GM19023 (cell line): Measurements from ENCODE around the gene FGF19.

ENCODE experiments used
- ATAC-seq: cut with Tn5 transposase; IDR thresholded peaks from one replicate; pipeline ENCODE4 v1.9.1; 2021; ENCODE audit warnings: mild to moderate bottlenecking, moderate library complexity; ENCODE audit not compliant: unreplicated experiment

FGF19 gene, protein sequence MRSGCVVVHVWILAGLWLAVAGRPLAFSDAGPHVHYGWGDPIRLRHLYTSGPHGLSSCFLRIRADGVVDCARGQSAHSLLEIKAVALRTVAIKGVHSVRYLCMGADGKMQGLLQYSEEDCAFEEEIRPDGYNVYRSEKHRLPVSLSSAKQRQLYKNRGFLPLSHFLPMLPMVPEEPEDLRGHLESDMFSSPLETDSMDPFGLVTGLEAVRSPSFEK

DNA sequence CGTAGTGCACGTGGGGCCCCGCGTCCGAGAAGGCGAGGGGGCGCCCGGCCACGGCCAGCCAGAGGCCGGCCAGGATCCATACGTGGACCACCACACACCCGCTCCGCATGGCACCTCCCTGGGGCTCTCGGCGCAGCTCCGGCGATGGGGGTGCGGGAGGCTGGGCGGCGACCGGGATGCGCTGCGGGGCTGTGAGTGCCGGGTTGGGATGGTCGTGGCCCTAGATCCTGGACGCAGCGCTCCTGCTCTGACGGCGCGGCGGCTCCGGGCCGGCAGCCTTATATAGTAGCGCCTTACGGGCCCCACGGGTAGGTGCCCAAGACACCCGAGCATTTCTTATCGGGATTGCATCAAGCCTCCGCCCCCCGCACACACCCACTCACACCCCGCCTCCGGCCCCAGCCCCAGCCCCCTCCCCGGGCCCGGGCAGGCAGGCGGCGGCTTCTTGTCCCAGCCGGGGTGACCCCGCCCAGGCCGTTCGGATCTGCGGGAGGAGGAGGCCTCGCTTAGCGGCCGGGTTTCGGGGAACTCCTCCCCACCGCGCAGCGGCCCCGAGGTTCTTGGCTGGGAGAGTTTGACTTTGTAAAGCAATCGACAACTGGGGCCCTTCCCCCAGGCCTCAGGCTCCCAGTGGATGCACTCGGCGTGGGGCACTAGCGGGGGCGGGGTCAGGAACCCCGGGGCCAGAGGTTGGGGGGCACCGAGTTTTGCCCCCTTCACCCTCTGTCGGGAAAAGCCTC, at the start of gene FGF19:
Gene FGF19 (minus strand): TSS at position 255 of the 740 bp plus-strand sequence. CDS start 146 bp downstream, at position 109.
- no peak for ATAC-seq

DNA sequence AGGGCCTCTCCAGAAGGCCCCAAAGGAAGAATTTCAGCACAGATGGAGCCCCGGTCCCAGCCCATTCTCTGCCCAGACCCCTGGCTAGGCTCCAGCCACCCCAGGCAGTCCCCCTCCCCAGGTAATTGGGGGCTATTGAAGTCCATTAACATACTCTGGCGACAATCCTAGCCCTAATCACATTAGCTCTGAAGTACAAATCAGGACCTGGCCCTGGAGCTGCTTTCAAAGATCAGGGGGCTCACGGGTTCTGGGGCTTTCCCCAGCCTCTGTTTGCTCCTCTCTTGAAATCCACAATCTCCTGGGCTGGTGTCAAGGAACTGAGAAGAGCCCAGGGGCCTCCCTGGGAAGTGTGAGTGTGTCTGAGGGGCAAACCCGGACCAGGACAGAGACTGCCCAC, 49.1 kb upstream of the FGF19 start:
- no peak for ATAC-seq

DNA sequence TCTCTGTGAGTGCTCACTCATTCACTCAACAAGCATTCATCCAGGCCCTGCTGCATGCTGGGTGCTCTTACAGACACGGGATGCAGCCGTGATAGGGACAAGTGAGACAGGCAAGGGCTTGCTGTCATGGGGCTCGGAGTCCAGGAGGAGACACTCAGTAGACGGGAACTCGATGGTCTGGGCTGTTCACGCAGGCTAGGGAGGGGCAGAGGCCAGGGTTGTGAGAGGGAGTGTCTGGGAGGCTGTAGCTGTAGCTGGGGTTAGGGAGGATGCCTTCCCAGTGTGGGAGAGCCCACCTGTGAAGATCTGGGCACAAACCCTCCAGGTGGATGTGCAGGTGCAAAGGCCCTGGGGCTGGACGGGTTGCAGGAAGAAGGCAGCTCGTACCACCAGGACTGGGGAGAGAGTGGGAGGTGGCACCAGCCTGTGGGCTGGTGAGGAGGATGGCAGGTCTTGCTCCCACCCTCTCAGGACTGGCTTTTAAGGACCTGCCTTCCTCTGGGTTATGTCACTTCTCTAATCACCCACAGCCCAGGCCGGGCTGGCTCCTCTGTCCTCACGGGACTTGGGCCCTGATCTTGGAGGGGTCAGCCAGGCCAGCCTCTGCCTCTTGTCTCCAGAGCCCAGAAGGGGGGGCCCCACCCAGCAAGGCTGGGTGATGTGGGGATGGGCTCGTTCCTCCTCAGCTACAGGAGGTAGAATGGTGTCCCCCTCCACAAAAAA, 47.2 kb upstream of the FGF19 start:
- ATAC-seq = no peak

DNA sequence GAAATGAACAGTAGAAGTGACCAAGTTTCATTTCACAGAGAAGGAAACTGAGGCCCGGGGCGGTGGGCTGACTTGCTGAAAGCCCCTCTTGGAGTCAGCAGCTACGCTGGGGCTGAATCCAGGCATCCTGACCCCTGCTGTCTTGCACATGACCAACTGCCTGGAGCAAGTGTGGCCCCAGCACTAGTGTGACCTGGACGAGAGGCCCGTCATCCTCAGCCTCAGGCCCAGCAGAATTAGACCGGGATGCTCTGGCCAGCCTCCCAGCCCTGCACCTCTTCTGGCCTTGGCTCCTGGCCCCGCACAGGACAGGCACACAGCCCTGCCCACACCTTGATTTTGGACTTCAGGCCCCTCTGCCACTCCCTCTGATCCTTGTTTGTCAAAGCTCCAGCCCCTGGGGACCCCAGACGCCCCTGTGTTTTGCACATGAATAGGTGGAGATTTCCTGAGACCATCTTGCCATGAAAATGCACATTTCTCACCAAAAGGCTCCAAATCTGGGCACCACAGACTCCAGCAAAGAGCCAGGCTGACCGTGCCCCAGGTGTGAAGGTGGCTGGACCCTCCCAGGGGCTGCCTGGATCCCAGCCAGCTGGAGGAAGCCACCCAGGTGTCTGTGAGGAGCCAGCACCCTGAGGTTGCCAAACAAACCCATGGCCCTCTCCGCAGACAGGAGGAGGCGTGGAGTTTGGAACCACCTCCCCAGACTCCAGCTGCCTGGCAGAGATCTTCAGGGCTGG, 46.5 kb upstream of the FGF19 start:
- ATAC-seq = no peak

DNA sequence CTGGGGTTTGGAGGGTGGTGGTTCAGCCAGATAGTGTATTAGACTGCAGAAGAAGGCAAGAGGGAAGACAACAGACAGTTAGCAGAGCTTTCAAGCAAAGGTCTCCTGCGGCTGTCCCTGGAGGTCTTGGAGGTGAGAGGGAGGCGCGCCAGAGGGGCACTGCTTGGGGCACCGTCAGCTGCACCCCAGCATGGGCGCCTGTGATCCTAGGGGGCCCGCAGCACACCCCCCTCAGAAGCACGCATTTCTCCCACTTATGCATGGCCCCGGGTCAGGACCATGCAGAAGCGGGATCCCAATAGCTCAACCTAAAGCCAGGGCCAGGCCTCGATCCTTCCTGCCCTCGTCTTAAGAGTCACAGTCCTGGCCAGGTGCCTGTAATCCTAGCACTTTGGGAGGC, 44.8 kb upstream of the FGF19 start:
- ATAC-seq = no peak

DNA sequence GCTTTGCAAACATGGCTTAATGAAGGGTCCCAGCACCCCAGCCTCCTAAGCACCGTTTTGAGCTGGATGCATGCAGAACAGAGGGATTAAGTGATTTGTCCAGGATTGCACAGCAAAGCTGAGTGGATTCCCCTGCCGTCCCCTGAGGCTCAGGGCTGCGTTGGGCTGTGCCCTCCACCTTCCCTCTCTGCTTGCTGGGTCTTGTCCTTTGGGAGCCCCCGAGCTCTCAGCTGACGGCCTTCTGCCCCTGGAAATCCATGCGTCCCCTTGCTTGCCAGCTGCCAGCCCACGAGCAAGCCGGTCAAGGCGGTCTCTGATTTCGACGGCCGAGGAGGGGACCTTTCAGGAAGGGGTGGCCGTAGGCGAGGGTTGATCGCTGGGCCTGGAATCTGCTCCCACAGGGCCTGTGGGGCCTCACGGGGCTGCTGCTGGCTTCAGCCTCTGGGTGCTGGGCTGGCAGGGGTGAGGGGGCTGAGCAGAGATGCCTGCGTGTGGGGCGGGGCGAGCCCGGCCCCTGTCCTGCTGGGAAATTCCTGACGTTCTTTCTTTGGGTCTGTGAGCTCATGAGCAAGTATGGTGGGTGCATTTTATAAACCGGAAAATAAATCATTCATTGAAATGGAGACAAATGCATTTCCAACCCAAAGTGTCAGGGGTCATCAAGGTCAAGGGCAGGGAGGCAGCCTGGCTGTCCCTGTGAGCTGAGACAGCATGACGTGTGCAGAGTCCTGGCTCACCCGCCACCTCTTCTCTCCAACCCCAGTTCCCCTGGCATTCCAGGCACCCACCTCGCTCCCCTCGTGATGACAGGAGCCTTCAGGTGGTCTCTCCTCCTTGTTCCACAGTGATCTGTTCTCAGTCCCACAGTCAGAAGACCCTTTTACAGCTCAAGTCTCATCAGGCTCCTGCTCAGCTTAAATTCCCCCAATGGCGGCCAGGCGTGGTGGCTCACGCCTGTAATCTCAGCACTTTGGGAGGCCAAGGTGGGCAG, 43.2 kb upstream of the FGF19 start:
- ATAC-seq = no peak

DNA sequence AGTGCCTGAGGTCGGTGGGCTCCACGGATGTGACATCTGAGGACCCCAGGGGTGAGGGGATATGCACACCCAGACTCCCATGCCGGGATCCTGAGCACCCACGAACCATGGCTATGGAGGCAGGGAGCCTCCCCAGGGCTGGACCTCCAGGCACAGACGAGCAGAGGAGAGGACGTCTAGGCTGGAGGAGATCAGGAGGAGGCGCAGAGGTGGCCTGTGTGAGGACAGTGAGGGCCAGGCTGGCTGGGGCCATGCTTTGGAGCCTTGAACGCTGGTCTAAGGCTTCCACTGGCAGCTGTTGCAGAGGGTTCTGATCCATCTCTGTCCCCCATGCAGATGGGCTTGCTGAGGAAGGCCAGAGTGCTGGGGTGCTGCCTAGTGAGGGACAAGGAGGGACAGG, 42.3 kb upstream of the FGF19 start:
- no peak for ATAC-seq

DNA sequence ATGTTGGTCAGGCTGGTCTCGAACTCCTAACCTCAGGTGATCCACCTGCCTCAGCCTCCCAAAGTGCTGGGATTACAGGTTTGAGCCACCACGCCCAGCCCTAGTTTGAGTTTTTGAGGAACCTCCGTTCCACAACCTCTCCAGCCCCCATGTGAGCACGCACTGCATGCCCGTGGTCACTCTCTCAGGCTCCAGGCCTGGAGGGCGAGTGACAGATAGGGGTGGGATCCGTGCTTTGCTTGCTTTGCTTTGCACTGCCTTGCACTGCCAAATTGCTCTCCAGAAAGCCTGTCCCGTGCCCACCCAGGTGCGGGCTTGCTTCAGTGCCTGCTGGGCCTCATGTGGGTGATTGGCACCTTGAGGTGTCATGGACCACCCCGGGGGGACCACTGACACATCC, 41.4 kb upstream of the FGF19 start:
- ATAC-seq = no peak

DNA sequence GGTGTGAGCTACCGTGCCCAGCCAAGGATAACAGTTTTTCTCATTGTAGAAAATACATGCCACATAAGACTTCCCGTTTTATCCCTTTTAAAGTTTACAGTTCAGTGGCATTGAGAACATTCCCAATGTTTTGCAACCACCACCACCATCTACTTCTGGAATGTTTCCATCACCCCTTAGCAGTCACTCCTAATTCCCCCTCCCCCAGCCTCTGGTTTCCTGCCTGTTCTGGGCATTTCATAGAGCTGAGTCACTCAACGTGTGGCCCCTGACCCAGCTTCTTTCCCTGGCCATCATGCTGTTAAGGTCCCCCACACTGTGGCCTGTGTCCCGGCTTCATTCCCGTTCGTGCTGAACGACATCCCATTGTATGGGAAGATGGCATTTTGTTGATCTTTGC, 40.6 kb upstream of the FGF19 start:
- ATAC-seq = no peak

DNA sequence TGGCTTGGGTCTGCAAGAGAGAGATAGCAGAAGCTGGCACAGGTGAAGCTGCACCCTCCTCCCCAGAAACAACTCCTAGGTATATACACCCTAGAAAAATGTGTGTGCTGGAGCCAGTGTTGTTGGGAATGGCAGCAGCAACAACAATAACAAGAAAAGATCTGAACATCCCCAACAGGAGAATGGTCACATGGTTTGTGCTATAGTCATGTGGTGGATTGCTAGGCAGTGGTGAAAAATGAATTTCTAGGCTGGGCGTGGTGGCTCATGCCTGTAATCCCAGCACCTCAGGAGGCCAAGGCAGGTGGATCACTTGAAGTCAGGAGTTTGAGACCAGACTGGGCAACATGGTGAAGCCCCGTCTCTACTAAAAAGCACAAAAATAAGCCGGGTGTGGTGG, 31.0 kb upstream of the FGF19 start:
- no peak for ATAC-seq

DNA sequence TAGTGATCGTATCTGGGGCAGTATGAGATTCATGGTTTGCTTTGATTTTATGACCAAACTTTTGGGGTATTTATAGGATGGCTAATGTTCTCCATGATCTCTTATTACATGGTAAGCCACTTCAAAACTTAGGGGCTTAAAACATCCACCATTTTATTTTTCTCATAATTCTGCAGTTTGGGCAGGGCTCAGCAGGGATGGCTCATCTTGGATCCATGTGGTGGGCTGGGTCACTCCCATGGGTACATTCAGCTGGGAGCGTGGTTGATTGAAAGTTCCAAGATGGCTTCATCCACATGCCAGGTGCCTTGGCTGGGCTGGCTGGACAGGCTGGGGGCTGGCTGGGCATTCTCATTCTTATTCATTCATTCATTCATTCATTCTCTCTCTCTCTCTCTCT, 30.5 kb upstream of the FGF19 start:
- ATAC-seq = no peak

DNA sequence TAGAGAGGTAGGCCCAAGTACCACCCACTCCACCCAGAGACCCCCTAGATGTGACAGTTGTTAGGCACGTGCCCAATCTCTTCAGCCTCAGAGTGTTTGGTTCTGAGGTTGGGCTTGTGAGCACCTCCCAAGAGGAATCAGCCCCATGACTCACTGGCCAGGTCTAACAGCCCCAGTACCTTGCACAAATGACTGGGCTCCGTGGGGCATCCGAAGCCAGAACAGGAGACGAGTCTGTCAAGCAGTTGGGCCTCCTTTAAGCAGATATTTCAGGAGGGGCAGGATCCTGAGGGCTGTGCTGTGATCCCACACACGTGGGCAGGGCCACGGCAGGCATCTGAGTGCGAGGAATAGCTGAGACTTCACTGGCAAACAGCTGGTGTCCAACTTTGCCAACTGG, 29.1 kb upstream of the FGF19 start:
- no peak for ATAC-seq

DNA sequence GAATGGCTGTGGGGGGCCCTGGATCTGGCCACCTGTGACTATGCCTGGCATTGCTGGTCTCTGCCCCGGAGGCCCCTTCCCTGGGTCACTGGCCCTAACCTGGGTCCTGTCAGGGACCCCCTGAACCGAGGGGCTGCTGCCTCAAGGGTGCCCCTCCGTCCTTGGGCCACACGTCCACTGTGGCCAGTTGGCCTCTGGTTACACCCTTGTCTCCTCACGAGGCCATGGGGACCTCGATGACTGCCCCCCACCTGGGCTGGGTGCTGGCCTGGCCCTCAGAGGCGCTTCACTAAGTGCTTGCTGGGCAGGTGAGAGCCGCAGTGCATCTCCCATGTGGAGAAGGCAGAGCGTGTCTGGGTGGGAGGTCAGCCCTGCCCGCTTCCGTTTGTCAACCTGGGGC, 27.3 kb upstream of the FGF19 start:
- no peak for ATAC-seq

DNA sequence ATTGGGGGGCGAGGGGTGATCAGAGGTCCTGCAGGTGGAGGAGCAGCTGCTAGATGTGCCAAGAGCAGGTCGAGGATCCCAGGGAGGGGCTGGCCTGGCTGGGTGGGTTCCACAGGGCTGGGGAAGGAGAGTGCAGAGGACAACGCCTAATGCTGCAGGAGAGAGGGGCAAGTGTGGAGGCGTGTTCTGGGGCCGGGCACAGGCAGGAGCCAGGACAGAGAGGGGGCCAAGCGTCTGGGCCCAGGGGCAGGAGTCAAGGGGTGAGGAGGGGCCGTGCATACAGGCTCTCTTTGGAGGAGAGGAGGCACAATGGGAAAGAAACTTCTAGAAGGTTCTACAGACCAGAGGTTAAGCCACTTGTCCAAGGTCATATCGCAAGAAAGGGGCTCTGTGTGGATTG, 26.7 kb upstream of the FGF19 start:
- ATAC-seq = no peak

DNA sequence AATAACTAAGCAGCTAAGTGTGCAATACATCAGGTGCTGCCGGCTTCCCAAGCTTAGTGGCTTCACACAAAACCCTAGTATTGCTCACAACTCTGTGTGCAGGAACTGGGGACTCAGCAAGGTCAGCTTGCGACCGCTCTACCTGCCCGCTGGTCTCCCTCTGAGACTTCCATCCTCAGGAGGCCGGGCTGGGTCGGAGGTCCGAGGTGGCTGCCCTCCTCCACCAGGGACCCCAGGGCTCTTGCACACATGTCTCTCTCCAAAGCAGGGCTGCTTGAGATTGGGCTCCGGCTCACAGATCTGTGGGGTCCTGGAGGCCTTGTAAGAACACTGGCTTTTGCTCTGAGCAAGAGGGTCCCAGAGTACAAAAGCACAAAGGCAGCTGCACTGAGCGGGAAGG, 25.4 kb upstream of the FGF19 start:
- ATAC-seq = no peak

DNA sequence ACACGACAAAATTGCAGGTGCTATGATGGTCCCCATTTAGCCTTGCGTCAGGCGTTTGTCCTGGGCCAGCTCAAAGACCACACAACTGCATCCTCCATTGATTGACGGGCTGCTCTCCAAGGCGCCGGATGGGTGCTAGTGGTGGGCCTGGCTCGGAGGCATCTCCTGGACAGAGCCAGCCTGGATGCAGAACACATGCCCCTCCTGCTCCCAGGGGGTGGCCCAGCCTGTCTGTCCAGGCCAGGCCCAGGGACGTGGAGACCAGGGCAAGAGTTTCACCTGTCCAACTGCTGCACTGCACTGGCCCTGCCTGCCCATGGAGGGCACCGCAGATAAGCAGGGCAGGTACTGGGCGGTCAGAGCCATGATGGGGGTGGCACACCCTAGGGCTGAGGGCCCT, 23.4 kb upstream of the FGF19 start:
- no peak for ATAC-seq

DNA sequence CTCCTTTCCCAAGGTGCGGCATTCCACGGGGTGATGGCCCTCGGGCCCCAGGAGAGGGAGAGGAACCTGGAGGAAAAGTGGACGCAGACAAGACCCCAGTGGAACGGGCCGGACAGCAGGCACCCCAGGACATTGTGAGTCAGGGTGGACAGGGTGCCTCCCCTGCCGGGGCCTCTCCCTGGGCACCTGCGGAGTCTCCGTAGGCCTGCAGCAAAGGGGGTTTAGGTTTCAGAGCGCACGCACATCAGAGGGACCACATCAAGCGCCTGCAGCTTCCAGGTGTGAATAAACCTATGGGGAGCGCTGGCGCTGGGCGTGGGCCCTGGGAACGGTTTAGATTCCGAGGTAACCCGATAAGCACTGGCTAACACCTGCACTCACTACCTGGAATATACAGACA, 22.7 kb upstream of the FGF19 start:
- ATAC-seq = no peak

DNA sequence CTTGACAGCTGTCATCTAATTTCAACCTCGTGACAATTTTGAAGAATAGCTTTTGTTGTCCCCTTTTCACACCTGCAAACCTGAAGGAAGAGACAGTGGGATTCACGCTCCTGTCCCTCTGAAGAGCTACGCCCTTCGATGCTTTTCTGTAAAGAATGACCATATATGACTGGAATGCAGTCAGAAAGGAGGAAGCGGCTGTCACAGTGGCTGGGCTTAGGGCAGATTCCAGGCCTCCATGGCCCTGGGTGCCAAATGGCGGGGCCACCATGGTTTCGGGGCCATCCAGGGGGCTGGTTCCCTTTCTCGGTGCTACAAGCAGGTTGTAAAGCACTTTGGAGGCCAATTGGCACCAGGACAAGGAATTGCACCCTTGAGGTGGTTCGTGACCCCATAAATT, 22.2 kb upstream of the FGF19 start:
- no peak for ATAC-seq

DNA sequence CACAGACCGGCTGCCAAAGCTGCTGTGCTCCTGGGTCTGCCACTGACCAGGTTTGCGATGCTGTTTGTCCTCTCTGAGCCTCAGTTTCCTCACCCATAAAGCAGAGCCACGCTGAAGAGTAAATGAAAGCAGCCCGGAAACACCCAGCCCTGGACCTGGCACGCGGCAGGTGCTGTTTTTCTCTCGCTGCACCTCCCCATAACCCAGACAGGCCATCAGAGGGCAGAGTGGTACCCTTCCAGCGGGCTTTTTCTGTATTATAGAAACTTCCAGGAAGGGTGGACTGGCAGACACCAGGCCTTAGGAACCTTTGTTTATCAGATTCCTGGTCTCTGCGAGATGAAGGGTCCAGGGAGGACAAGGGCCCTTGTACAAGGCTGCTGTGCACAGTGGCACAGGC, 17.9 kb upstream of the FGF19 start:
- no peak for ATAC-seq

DNA sequence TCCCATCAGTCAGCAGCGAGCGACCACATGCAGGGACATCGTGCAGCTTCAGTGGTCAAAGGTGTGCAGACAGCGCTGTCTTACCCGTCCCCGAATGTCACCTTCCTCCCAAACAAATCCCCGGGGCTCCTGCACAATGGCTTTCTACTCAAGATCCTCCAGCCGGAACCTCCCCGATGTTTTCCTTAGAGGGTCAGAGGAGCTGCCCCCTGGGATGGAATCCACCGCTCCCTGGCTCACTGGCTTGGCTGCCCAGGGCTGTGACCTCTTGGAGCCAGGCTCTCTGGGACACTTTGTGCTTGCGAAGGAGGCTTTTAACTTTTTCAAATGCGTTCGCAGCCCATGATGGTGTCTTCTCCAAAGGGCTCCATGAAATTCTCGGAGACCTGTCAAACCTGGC, 17.3 kb upstream of the FGF19 start:
- ATAC-seq = no peak
